ENCODE results near the gene LRP10. TPM values are rescaled to one million over a fixed set of nuclear protein-coding genes. Genes with fewer than 3 reads are reported as not detected.

The LRP10 gene
- total RNA-seq, 1 donor from 2014 or later: 11.0 TPM

DNA sequence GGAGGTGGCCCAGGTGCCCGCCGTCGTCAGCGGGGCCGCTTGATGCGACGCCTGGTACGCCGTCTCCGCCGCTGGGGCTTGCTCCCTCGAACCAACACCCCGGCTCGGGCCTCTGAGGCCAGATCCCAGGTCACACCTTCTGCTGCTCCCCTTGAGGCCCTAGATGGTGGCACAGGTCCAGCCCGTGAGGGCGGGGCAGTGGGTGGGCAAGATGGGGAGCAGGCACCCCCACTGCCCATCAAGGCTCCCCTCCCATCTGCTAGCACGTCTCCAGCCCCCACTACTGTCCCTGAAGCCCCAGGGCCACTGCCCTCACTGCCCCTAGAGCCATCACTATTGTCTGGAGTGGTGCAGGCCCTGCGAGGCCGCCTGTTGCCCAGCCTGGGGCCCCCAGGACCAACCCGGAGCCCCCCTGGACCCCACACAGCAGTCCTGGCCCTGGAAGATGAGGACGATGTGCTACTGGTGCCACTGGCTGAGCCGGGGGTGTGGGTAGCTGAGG is 5.5 kb downstream of the LRP10 start:
- Histone ChIP-seq H3K27me3 (ENCODE audit: control insufficient read depth in 3 of 3, insufficient read depth in 3 of 3, low read length in 3 of 3) (peaks cover 0 to 2% (median 2%) of the 10 kb centered on the region in 3 donors), H3K9me3 (ENCODE audit: control insufficient read depth in 3 of 3, low read length in 3 of 3) (no peaks in the 10 kb centered on the region), H3K36me3 (ENCODE audit: control insufficient read depth in 3 of 3, insufficient read depth in 3 of 3, low read length in 3 of 3) (peaks cover 48 to 57% (median 52%) of the 10 kb centered on the region in 3 donors), H3K9ac (ENCODE audit: low read depth in 1 of 3, low read length in 3 of 3) (no peak overlapping the region), H3K4me1 (ENCODE audit: control insufficient read depth in 3 of 3, insufficient read depth in 3 of 3, low read length in 3 of 3) (peaks cover 7 to 8% (median 7%) of the 10 kb centered on the region in 3 donors), H3K27ac (ENCODE audit: low read depth, low read length) (no peak overlapping the region), H3K4me3 (ENCODE audit: low read length in 3 of 3) (no peak overlapping the region)

DNA sequence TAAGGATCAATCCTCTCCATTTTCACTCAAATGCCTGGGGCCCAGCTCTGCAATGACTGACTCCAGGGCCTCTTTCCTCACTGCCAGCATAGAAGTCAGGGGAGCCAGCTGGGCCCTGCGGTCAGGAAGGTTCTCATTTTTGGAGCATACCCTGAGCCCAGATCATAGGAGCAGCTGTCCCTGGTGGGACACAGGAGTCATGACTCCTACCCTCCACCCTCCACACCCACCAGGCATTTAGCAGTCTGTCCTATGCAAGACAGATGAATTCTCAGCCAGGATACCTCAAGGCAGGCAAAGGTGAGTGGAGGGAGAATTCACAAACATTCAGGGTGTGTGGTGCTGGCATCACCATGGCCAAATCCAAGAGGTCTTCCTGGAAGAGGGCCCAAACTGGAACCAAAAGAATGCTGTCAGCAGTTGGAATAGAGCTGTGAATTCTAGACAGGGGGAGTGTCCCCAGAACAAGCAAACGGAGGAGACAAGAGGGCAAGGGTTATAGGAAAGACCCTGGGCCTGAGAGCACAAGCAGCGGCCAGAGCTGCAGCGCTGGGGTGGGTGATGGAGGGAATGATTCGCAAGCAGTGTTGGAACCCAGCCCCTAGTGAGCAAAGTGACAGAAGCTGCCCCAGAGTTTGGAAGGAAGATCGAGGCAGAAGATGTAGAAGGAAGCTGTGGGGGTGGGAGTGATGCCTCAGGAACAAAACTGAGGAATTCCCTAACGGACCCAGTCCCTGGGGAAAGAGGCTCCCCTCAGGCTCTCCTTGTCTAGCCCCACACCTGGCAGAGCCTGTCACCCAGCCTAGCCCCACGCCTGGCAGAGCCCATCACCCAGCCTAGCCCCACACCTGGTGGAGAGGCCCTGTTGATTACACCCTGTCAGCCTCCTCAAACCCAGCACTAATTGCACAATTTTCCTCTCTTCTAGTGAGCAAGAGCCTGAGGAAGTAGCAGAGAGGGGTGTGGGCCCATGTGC is 7.0 kb downstream of the LRP10 start:
- Histone ChIP-seq H3K27ac (ENCODE audit: low read depth, low read length) (no peak overlapping the region), H3K27me3 (ENCODE audit: control insufficient read depth in 3 of 3, insufficient read depth in 3 of 3, low read length in 3 of 3) (peaks cover 9 to 16% (median 12%) of the 10 kb centered on the region in 3 donors), H3K9ac (ENCODE audit: low read depth in 1 of 3, low read length in 3 of 3) (no peak overlapping the region), H3K4me3 (ENCODE audit: low read length in 3 of 3) (no peak overlapping the region), H3K9me3 (ENCODE audit: control insufficient read depth in 3 of 3, low read length in 3 of 3) (no peaks in the 10 kb centered on the region), H3K4me1 (ENCODE audit: control insufficient read depth in 3 of 3, insufficient read depth in 3 of 3, low read length in 3 of 3) (peaks cover 0 to 2% (median 0%) of the 10 kb centered on the region in 3 donors), H3K36me3 (ENCODE audit: control insufficient read depth in 3 of 3, insufficient read depth in 3 of 3, low read length in 3 of 3) (peaks cover 45 to 53% (median 52%) of the 10 kb centered on the region in 3 donors)

GRCh38 chr14:22882064-22882463 is 10.5 kb downstream of the LRP10 start:
- no peak overlapping the region for H3K27ac ChIP-seq (ENCODE audit: low read depth, low read length)
- H3K4me3 ChIP-seq (ENCODE audit: low read length in 3 of 3): no peak overlapping the region
- H3K9ac ChIP-seq (ENCODE audit: low read depth in 1 of 3, low read length in 3 of 3): no peak overlapping the region

DNA sequence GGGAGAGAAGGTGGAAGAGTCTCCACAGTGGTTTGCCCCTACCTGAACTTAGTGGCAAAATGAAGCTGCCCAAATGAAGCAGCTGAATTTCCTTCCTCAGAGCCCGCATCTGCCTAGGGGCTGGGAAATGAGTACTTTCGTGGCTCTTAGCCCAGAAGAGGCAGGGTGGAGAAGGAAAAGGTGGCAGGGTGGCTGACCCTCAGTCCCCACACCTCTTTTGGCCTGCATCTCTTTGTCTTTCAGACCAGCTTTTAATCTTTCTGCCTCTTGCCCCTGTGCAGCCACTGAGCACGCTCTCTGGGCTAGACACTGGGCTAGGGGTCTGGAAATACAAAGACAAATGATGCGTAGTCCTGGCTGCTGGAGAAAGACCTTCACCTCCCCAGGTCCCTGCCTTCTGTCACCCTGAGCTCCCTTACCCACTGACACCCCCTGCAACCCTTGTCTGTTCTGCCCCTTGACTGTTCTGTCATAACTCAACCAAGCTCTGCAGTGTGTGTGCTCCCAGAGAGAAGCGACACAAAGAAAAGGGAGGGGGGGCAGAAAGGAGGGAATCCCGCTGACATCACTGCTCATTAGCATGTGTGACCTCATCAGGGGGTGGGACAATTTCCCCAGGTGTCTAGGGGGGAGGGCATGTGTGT is 11.1 kb downstream of the LRP10 start:
- Histone ChIP-seq H3K9me3 (ENCODE audit: control insufficient read depth in 3 of 3, low read length in 3 of 3) (no peaks in the 10 kb centered on the region), H3K27ac (ENCODE audit: low read depth, low read length) (no peak overlapping the region), H3K36me3 (ENCODE audit: control insufficient read depth in 3 of 3, insufficient read depth in 3 of 3, low read length in 3 of 3) (peaks cover 11 to 17% (median 16%) of the 10 kb centered on the region in 3 donors), H3K27me3 (ENCODE audit: control insufficient read depth in 3 of 3, insufficient read depth in 3 of 3, low read length in 3 of 3) (peaks cover 15 to 36% (median 33%) of the 10 kb centered on the region in 3 donors), H3K4me1 (ENCODE audit: control insufficient read depth in 3 of 3, insufficient read depth in 3 of 3, low read length in 3 of 3) (peaks cover 0 to 7% (median 6%) of the 10 kb centered on the region in 3 donors), H3K4me3 (ENCODE audit: low read length in 3 of 3) (no peak overlapping the region), H3K9ac (ENCODE audit: low read depth in 1 of 3, low read length in 3 of 3) (peak overlapping the region in 1 of 3 donors; percentile 8)

More at GRCh38 chr14:22882064-22882463, 10.5 kb downstream of the LRP10 start:
- H3K4me1 ChIP-seq (ENCODE audit: control insufficient read depth in 3 of 3, insufficient read depth in 3 of 3, low read length in 3 of 3): peaks cover 0 to 7% (median 6%) of the 10 kb centered on the region in 3 donors
- H3K36me3 ChIP-seq (ENCODE audit: control insufficient read depth in 3 of 3, insufficient read depth in 3 of 3, low read length in 3 of 3): peaks cover 16 to 23% (median 22%) of the 10 kb centered on the region in 3 donors
- peaks cover 15 to 36% (median 29%) of the 10 kb centered on the region in 3 donors for H3K27me3 ChIP-seq (ENCODE audit: control insufficient read depth in 3 of 3, insufficient read depth in 3 of 3, low read length in 3 of 3)
- H3K9me3 ChIP-seq (ENCODE audit: control insufficient read depth in 3 of 3, low read length in 3 of 3): no peaks in the 10 kb centered on the region

- Histone ChIP-seq H3K4me1 (ENCODE audit: control insufficient read depth in 3 of 3, insufficient read depth in 3 of 3, low read length in 3 of 3) (peaks cover 0 to 7% (median 6%) of the 10 kb centered on the region in 3 donors), H3K9me3 (ENCODE audit: control insufficient read depth in 3 of 3, low read length in 3 of 3) (no peaks in the 10 kb centered on the region), H3K27me3 (ENCODE audit: control insufficient read depth in 3 of 3, insufficient read depth in 3 of 3, low read length in 3 of 3) (peaks cover 15 to 39% (median 36%) of the 10 kb centered on the region in 3 donors), H3K36me3 (ENCODE audit: control insufficient read depth in 3 of 3, insufficient read depth in 3 of 3, low read length in 3 of 3) (peaks cover 6 to 10% (median 8%) of the 10 kb centered on the region in 3 donors), H3K4me3 (ENCODE audit: low read length in 3 of 3) (no peak within 1 kb of the TSS), H3K27ac (ENCODE audit: low read depth, low read length) (no peak within 1 kb of the TSS), H3K9ac (ENCODE audit: low read depth in 1 of 3, low read length in 3 of 3) (peak within 1 kb of the TSS in 1 of 3 donors; percentile 8)
Measured at GRCh38 chr14:22883173-22883976, 11.8 kb downstream of the LRP10 start, which contains the start of gene REM2. Gene REM2 (plus strand): TSS chr14:22883222. CDS start chr14:22883288, 66 bp downstream.

- H3K27ac ChIP-seq (ENCODE audit: low read depth, low read length): no peak overlapping the region
- peaks cover 0 to 3% (median 1%) of the 10 kb centered on the region in 3 donors for H3K36me3 ChIP-seq (ENCODE audit: control insufficient read depth in 3 of 3, insufficient read depth in 3 of 3, low read length in 3 of 3)
- H3K4me3 ChIP-seq (ENCODE audit: low read length in 3 of 3): no peak overlapping the region
- peaks cover 0 to 7% (median 6%) of the 10 kb centered on the region in 3 donors for H3K4me1 ChIP-seq (ENCODE audit: control insufficient read depth in 3 of 3, insufficient read depth in 3 of 3, low read length in 3 of 3)
- H3K9ac ChIP-seq (ENCODE audit: low read depth in 1 of 3, low read length in 3 of 3): no peak overlapping the region
- H3K9me3 ChIP-seq (ENCODE audit: control insufficient read depth in 3 of 3, low read length in 3 of 3): no peaks in the 10 kb centered on the region
- peaks cover 15 to 39% (median 36%) of the 10 kb centered on the region in 3 donors for H3K27me3 ChIP-seq (ENCODE audit: control insufficient read depth in 3 of 3, insufficient read depth in 3 of 3, low read length in 3 of 3)
Measured at GRCh38 chr14:22884076-22884737, 12.7 kb downstream of the LRP10 start.

GRCh38 chr14:22884738-22885523 is 13.4 kb downstream of the LRP10 start:
- peaks cover 15 to 39% (median 36%) of the 10 kb centered on the region in 3 donors for H3K27me3 ChIP-seq (ENCODE audit: control insufficient read depth in 3 of 3, insufficient read depth in 3 of 3, low read length in 3 of 3)
- no peaks in the 10 kb centered on the region for H3K36me3 ChIP-seq (ENCODE audit: control insufficient read depth in 3 of 3, insufficient read depth in 3 of 3, low read length in 3 of 3)
- H3K9me3 ChIP-seq (ENCODE audit: control insufficient read depth in 3 of 3, low read length in 3 of 3): no peaks in the 10 kb centered on the region
- H3K9ac ChIP-seq (ENCODE audit: low read depth in 1 of 3, low read length in 3 of 3): no peak overlapping the region
- peaks cover 0 to 7% (median 6%) of the 10 kb centered on the region in 3 donors for H3K4me1 ChIP-seq (ENCODE audit: control insufficient read depth in 3 of 3, insufficient read depth in 3 of 3, low read length in 3 of 3)
- H3K27ac ChIP-seq (ENCODE audit: low read depth, low read length): no peak overlapping the region
- H3K4me3 ChIP-seq (ENCODE audit: low read length in 3 of 3): no peak overlapping the region

- no peak overlapping the region for H3K4me3 ChIP-seq (ENCODE audit: low read length in 3 of 3)
Measured at GRCh38 chr14:22885975-22886374, 14.4 kb downstream of the LRP10 start.

More at GRCh38 chr14:22885975-22886374, 14.4 kb downstream of the LRP10 start:
- no peak overlapping the region for H3K27ac ChIP-seq (ENCODE audit: low read depth, low read length)
- H3K27me3 ChIP-seq (ENCODE audit: control insufficient read depth in 3 of 3, insufficient read depth in 3 of 3, low read length in 3 of 3): peaks cover 15 to 39% (median 36%) of the 10 kb centered on the region in 3 donors
- H3K9me3 ChIP-seq (ENCODE audit: control insufficient read depth in 3 of 3, low read length in 3 of 3): no peaks in the 10 kb centered on the region
- H3K36me3 ChIP-seq (ENCODE audit: control insufficient read depth in 3 of 3, insufficient read depth in 3 of 3, low read length in 3 of 3): no peaks in the 10 kb centered on the region
- H3K4me1 ChIP-seq (ENCODE audit: control insufficient read depth in 3 of 3, insufficient read depth in 3 of 3, low read length in 3 of 3): peaks cover 0 to 7% (median 6%) of the 10 kb centered on the region in 3 donors
- H3K9ac ChIP-seq (ENCODE audit: low read depth in 1 of 3, low read length in 3 of 3): no peak overlapping the region

Measured in skeletal muscle tissue (tissue), 4 donors.